Fibroblast of skin of right quadriceps (primary cell): ENCODE results near the gene UBXN2A.
"Not testable (repeated sequence)": the region's sequence is repeated elsewhere in the genome, so short reads cannot be mapped to it uniquely, and the experiment has no call there.

Source experiments
- DNase-seq: peaks from one replicate; pipeline ENCODE4 v3.0.0-alpha.2; 2013

UBXN2A gene

DNA sequence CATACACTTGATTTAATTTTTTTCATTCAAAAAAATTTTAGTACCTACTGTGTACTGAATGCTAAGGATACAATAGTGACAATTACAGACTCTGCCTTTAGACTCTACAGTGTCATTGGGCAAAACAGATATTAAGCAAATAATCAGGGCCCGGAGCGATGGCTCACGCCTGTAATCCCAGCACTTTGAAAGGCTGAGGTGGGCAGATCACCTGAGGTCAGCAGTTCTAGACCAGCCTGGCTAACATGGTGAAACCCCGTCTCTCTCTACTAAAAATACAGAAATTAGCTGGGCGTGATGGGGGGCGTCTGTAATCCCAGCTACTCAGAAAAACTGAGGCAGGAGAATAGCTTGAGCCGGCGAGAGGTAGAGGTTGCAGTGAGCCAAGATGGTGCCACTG is 1.4 kb downstream of the UBXN2A start:
- no peak for DNase-seq

- DNase-seq, result no peak
Measured at GRCh38 chr2:23943666-23944065, 3.4 kb downstream of the UBXN2A start.

GRCh38 chr2:23944527-23944926 is 4.3 kb downstream of the UBXN2A start:
- no peak for DNase-seq

GRCh38 chr2:23944976-23945375 is 4.7 kb downstream of the UBXN2A start:
- no peak for DNase-seq

- DNase-seq, result no peak
Measured at GRCh38 chr2:23947350-23947749, 7.1 kb downstream of the UBXN2A start.

GRCh38 chr2:23952558-23952957 is 12.3 kb downstream of the UBXN2A start:
- DNase-seq, result not testable (repeated sequence)

- DNase-seq, result no peak
Measured at GRCh38 chr2:23953625-23954024, 13.4 kb downstream of the UBXN2A start.

DNA sequence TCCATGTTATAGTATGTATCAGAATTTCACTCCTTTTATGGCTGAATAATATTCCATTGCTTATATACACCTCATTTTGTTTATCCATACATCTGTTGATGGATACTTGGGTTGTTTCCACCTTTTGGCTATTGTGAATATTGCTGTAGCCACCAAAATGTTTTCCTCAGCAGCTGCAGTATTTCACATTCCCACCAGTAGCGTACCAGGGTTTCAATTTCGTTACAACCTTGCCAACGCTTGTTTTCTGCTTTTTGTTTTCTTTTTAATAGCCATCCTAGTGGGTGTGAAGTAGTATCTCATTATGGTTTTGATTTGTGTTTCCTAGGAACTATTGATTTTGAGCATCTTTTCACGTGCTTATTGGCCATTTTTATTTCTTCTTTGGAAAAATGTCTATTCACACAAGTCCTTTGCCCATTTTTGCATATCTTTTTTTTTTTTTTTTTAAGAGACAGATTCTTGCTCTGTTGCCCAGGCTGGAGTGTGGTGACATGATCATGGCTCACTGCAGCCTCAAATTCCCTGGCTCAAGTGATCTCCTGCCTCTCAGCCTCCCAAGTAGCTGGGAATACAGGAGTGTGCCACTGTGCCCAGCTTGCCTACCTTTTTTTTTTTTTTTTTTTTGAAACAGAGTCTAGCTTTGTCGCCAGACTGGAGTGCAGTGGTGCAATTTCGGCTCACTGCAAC is 14.2 kb downstream of the UBXN2A start:
- DNase-seq, result no peak

DNA sequence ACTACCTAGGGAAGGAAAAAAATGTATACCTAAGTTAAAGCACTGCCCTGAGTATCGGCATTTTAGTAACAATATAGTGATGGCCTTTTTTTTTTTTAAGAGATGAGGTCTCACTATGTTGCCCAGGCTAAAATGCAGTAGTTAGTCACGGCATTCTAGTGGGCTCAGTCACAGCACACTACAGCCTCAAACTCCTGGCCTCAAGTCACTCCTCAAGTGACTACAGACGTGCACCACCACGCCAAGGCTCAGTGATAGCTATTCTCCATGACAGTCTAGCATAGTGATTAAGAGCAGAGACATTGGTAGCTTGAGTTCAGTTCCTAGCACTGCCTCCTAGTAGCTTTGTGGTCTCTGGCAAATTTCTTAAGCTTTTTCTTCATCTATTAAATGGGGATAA is 27.6 kb downstream of the UBXN2A start:
- no peak for DNase-seq

- no peak for DNase-seq
Measured at GRCh38 chr2:23976883-23977282, 36.6 kb downstream of the UBXN2A start.

DNA sequence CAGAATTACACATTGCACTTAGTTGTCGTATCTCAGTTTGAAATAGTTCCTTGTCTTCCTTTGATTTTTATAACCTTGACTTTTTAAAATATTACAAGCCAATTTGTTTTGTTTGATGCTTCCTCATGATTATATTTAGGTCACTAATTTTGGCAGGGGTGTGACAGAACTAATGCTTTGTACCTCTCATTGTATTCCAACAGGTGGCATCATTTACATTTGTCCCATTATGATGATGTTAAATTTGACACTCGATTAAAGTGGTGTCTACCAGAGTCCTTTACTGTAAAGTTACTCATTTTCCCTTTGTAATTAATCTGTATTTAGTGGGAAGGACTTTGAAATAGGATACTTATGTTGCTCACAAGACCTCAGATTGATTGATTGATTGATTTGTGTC is 48.1 kb downstream of the UBXN2A start:
- no peak for DNase-seq

DNA sequence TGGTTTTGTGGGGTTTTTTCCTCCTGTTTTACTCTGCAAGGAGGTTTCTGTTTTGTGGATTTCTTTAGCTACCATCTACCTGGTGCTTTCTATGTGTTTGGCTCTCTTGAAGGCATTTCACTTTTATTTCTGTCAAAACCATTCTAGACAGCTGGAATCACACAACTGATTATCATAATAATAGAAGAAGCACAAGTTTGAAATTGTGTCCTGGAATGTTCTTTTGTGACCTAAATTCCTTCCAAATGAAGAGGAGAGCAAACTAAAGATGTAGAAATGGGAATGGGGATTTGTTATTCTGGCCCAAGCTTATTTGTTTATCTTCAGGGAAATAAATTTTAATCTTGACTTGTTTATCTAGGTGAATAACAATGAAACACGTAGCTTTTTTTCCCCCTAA is 52.7 kb downstream of the UBXN2A start:
- no peak for DNase-seq

- DNase-seq, result no peak
Measured at GRCh38 chr2:23993736-23994269, 53.5 kb downstream of the UBXN2A start.

DNA sequence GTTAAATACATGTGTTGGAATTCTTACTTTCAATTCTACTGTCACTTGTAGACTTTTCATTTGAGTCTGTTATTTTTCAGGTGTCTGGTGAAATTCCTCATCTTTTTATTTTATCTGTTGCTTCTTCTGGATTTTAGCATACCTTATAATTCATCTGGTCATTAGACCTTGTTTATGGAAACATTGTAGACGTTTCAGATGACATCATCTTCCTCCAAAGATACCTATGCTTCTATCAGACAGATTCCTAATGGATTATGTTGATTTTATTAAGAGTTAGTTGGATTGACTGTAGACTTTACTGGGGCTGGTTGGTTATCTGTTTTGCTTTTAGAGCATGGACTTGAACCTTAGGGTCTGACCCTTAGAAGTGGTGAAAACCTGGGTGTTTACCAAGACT is 54.3 kb downstream of the UBXN2A start:
- DNase-seq, result no peak

- DNase-seq, result no peak
Measured at GRCh38 chr2:24007693-24008092, 67.4 kb downstream of the UBXN2A start.

GRCh38 chr2:24008672-24009366 is 68.6 kb downstream of the UBXN2A start:
- DNase-seq, result no peak

DNA sequence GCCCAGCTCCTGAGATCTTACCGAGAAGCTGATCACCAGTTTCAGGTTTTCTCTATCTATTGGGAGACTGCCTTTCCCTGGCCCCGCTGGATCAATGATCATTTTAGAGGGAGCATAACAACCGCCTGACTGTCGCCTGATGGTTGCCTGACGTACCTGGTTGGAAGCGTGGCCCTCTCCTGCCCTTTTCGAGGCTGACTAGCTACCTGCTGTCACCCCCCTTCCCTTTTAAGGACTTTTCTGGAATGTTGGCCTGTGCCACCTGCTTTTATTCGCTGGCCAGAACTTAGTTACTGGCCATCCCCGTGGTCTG is 69.1 kb downstream of the UBXN2A start:
- DNase-seq, result no peak

DNA sequence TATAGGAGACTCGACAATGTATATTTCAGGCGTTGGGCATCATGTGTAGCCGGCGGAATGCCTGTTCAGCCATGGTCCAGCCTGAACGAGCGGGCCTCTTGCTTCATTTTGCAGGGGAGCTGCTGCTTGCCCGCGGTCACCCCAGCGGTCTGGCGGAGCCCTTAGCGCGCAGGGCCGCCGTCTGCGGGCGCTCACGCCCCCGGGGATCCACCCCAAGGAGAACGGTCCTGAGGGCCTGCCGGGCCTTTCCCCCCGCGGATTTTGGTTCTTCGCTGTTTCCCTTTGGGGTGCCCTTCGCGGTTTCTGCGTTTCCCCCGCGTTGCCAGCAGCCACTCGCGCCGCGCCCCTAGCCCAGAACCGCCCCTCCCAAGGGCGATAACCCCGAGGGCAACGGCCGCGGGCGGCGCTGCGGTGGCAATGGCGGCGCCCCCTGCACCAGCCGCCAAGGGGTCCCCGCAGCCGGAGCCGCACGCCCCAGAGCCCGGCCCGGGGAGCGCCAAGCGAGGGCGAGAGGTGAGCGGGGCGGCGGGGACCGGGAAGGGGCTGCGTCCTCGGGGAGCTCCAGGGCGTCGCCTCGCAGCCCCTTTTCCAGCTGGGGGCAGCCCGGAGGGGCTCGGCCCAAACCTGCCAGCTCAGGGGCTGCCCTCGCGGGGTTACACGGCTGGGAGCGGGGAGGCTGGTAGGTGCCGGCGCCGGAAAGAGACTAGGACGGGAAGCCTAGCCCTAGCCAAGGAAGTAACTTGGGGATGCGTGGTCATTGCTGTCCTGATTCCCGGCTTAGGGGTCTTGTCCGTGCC is 69.6 kb downstream of the UBXN2A start, which contains the start of gene MFSD2B:
Gene MFSD2B (plus strand): TSS at position 406 of the 797 bp plus-strand sequence. CDS start 12 bp downstream, at position 418.
- no peak for DNase-seq

GRCh38 chr2:24010477-24011249 is 70.4 kb downstream of the UBXN2A start:
- DNase-seq, result no peak

GRCh38 chr2:24011250-24012104 is 71.2 kb downstream of the UBXN2A start:
- DNase-seq, result no peak

GRCh38 chr2:24012521-24013188 is 72.4 kb downstream of the UBXN2A start:
- DNase-seq, result no peak
